Measurements from ENCODE around the gene EML6.

EML6 gene

DNA sequence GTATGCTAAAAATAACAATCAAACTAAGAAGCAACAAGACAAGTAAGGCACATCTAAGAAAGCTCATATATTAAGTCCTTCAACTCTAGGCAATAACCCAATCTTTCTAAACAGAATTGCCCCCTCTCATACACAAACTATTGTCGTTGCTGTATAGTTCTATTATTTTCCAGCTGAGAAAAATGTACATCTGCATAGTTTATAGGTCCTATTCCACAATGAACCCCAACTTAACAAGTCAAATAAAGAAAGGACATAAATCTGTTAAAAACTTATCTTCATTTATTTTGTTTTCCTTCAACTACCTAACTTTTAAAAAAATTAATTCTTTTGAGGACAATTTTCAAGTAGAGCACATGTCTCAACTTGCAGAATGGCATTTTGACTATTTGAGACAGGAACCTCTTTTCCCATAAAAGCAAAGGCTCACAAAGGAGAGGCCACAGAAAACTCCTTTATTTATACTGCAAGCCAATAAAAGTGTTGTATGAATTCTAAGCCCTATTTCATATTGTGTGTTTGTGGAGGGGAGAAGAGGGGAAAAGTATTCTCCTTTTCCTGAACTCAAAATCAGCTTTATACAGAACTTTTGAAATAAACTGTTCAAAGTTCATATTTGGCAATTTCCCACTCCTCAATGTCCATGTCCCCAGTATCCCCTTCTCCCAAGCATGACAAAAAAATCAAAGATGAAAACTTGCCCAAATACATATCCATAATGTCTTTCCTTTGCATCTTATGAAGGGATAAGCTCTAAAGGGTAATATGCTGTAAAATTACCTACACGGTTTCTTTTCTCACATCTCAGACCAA, 289.4 kb downstream of the EML6 start:
- no peaks in the 10 kb centered on the region for H3K9me3 Mint-ChIP-seq
- H3K4me3 Mint-ChIP-seq: peak overlapping the region; percentile 31 to 47 (median 36)
- no peak for TF ChIP-seq CTCF (IDR thresholded peaks at IDR 0.05; ENCODE audit: unreplicated experiment in 3 of 3)
- H3K27ac Mint-ChIP-seq: peak overlapping the region; percentile 83 to 94 (median 92)
- H3K27me3 Mint-ChIP-seq (ENCODE audit: low read depth): no peaks in the 10 kb centered on the region
- H3K4me1 Mint-ChIP-seq: peaks cover 62% of the 10 kb centered on the region
- peaks cover 14% of the 10 kb centered on the region for H3K36me3 Mint-ChIP-seq (ENCODE audit: low read depth)

GRCh38 chr2:55013936-55014335, 290.5 kb downstream of the EML6 start:
- Mint-ChIP-seq H3K4me3 (no peak overlapping the region), H3K27ac (peak overlapping the region; percentile 83 to 94 (median 92)), H3K4me1 (peaks cover 58% of the 10 kb centered on the region), H3K27me3 (ENCODE audit: low read depth) (no peaks in the 10 kb centered on the region), H3K9me3 (no peaks in the 10 kb centered on the region), H3K36me3 (ENCODE audit: low read depth) (peaks cover 24% of the 10 kb centered on the region)
- TF ChIP-seq CTCF (IDR thresholded peaks at IDR 0.05; ENCODE audit: unreplicated experiment in 3 of 3): peak in 2 of 3 experiments; percentile 13 to 36

- Mint-ChIP-seq H3K9me3 (peaks cover 3% of the 10 kb centered on the region), H3K36me3 (ENCODE audit: low read depth) (peaks cover 38% of the 10 kb centered on the region)
- peak; percentile 49 to 65 (median 51) for TF ChIP-seq CTCF (IDR thresholded peaks at IDR 0.05; ENCODE audit: unreplicated experiment in 3 of 3)
Measured at GRCh38 chr2:55014962-55015939, 291.8 kb downstream of the EML6 start.

DNA sequence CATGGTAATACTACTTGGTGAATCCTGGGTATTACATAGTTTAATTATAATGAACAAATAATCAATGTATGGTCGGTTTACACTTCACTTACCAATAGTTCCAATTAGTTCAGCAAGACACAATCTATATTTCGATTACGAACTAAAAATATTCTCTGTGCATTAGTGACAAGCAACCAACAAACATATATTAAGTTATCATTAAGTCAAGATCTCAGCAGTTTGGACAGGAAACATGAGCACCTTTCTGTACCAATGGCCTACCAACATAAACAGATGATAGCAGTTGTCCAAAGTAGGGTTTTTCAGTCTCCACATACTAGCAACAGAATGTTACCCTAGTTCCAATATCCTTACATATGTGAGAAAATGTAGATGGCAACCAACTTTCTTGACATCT, 294.0 kb downstream of the EML6 start:
- no peaks in the 10 kb centered on the region for H3K27me3 Mint-ChIP-seq (ENCODE audit: low read depth)
- H3K4me1 Mint-ChIP-seq: peaks cover 28% of the 10 kb centered on the region
- H3K4me3 Mint-ChIP-seq: no peak overlapping the region
- no peak for TF ChIP-seq CTCF (IDR thresholded peaks at IDR 0.05; ENCODE audit: unreplicated experiment in 3 of 3)
- peaks cover 49% of the 10 kb centered on the region for H3K36me3 Mint-ChIP-seq (ENCODE audit: low read depth)
- H3K27ac Mint-ChIP-seq: no peak overlapping the region
- H3K9me3 Mint-ChIP-seq: peaks cover 4% of the 10 kb centered on the region

More at GRCh38 chr2:55014962-55015939, 291.8 kb downstream of the EML6 start:
- Mint-ChIP-seq H3K4me3 (peak overlapping the region in 2 of 3 experiments; percentile 4 to 5), H3K27me3 (ENCODE audit: low read depth) (no peaks in the 10 kb centered on the region), H3K4me1 (peaks cover 47% of the 10 kb centered on the region), H3K27ac (peak overlapping the region; percentile 59 to 81 (median 76))

DNA sequence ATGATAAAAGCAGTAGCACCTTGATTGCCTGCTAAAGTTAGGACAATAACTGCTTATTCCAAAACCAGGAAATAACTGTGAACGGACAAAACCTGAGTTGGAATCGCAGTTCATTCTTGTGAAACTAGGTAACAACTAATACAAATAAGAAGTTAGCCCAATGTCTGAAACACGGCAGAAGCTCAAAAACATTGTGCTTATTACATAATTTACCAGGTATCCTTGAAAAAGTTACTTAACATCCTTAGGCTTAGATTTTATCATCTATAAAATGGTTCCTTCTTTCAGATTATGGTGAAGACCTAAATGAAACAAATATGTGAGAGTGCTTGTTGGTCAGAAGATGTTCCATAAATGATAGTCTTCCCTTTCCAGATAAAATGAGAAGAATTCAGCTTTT, 294.4 kb downstream of the EML6 start:
- H3K9me3 Mint-ChIP-seq: peaks cover 4% of the 10 kb centered on the region
- peaks cover 24% of the 10 kb centered on the region for H3K4me1 Mint-ChIP-seq
- no peak for TF ChIP-seq CTCF (IDR thresholded peaks at IDR 0.05; ENCODE audit: unreplicated experiment in 3 of 3)
- no peak overlapping the region for H3K27ac Mint-ChIP-seq
- H3K27me3 Mint-ChIP-seq (ENCODE audit: low read depth): no peaks in the 10 kb centered on the region
- no peak overlapping the region for H3K4me3 Mint-ChIP-seq
- peaks cover 49% of the 10 kb centered on the region for H3K36me3 Mint-ChIP-seq (ENCODE audit: low read depth)

Data from nephron (organoid).